HL-60 (cell line): ENCODE measurements around the gene AGTRAP.

Experiments used
- DNase-seq, 2 experiments: peaks; one replicate each; pipeline ENCODE4 v3.0.0-alpha.2; 2010 to 2020; ENCODE audit warnings: low read depth in 1 of 2, low spot score in 1 of 2
- H3K27ac ChIP-seq: fragments of 250-450 bp; sonication (Bioruptor Pico); replicated peaks from 2 replicates; pipeline ENCODE4 v1.5.1; 2020; ENCODE audit warnings: mild to moderate bottlenecking, moderate library complexity
- H3K27me3 ChIP-seq: fragments of 250-450 bp; sonication (Bioruptor Pico); 2 replicates; pipeline ENCODE4 v1.5.1; 2021; ENCODE audit warnings: mild to moderate bottlenecking, moderate library complexity; ENCODE audit not compliant: insufficient read depth, poor library complexity, severe bottlenecking
- H3K4me3 ChIP-seq: replicated peaks from 2 replicates; pipeline ENCODE4 v1.5.1; 2011; ENCODE audit warnings: mild to moderate bottlenecking, control low read depth, low read length; ENCODE audit not compliant: insufficient read depth
- GABPA ChIP-seq: IDR thresholded peaks from 2 replicates; pipeline ENCODE4 v1.6.1; 2012; ENCODE audit warnings: low read depth
- POLR2AphosphoS5 ChIP-seq: IDR thresholded peaks from 2 replicates; pipeline ENCODE4 v1.6.1; 2012; ENCODE audit warnings: low read depth
- REST ChIP-seq: IDR thresholded peaks from 2 replicates; pipeline ENCODE4 v1.6.1; 2012; ENCODE audit warnings: low read depth; ENCODE audit not compliant: insufficient replicate concordance
- SPI1 ChIP-seq: IDR thresholded peaks from 2 replicates; pipeline ENCODE4 v1.6.1; 2012; ENCODE audit warnings: low read depth, mild to moderate bottlenecking, borderline replicate concordance
- TF ChIP-seq, protein P1 (sequence below): IDR thresholded peaks from one replicate; pipeline ENCODE4 v1.5.1; 2011; ENCODE audit warnings: low read length, control low read depth, inconsistent platforms; ENCODE audit not compliant: insufficient read depth

The AGTRAP gene

DNA sequence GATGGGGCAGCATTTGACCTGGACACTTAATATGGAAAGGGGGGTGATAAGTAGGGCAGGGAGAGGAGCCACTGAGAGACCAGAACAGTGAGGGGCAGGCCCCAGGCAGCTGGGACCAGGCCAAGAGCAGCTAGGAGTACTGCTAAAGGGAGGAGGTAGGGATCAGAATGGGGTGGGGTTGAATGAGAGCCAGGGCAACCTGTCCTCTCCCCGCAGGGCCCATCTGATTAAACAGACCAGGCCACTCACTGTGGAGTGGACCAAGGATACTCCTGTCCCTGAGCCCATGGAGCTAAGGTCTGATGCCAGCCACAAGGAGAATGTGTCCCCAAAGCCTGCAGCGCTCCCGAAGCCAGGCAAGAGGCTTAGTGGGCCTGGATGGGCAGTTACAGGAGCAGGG is 28.2 kb downstream of the AGTRAP start:
- peaks cover 5% of the 10 kb centered on the region for H3K27me3 ChIP-seq
- no peak overlapping the region for H3K27ac ChIP-seq
- DNase-seq: no peak

DNA sequence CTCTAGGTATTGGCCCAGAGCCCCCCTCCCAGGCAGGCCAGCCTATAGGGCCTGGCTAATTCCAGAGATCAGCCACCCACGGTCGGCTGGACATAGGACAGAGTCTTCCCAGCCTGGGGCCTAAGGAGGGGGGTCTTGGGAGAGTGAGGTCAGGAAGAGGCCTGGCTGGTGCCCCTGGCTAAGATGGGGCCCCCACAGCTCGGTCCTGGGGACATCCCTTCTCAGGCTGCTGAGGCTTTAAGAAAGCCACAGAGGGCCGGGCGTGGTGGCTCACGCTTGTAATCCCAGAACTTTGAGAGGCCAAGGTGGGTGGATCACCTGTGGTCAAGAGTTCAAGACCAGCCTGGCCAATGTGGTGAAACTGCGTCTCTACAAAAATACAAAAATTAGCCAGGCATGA is 28.6 kb downstream of the AGTRAP start:
- TF ChIP-seq POLR2AphosphoS5: no peak
- TF ChIP-seq, protein P1, sequence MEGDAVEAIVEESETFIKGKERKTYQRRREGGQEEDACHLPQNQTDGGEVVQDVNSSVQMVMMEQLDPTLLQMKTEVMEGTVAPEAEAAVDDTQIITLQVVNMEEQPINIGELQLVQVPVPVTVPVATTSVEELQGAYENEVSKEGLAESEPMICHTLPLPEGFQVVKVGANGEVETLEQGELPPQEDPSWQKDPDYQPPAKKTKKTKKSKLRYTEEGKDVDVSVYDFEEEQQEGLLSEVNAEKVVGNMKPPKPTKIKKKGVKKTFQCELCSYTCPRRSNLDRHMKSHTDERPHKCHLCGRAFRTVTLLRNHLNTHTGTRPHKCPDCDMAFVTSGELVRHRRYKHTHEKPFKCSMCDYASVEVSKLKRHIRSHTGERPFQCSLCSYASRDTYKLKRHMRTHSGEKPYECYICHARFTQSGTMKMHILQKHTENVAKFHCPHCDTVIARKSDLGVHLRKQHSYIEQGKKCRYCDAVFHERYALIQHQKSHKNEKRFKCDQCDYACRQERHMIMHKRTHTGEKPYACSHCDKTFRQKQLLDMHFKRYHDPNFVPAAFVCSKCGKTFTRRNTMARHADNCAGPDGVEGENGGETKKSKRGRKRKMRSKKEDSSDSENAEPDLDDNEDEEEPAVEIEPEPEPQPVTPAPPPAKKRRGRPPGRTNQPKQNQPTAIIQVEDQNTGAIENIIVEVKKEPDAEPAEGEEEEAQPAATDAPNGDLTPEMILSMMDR: no peak
- TF ChIP-seq GABPA: no peak
- TF ChIP-seq SPI1: no peak
- TF ChIP-seq REST: no peak
- Histone ChIP-seq H3K4me3 (no peak overlapping the region), H3K27me3 (peaks cover 5% of the 10 kb centered on the region), H3K27ac (no peak overlapping the region)
- no peak for DNase-seq

More for the DNA sequence above, 28.2 kb downstream of the AGTRAP start:
- TF ChIP-seq SPI1: no peak
- no peak for TF ChIP-seq GABPA
- TF ChIP-seq, protein P1: no peak
- no peak for TF ChIP-seq POLR2AphosphoS5
- TF ChIP-seq REST: no peak
- H3K4me3 ChIP-seq: no peak overlapping the region

DNA sequence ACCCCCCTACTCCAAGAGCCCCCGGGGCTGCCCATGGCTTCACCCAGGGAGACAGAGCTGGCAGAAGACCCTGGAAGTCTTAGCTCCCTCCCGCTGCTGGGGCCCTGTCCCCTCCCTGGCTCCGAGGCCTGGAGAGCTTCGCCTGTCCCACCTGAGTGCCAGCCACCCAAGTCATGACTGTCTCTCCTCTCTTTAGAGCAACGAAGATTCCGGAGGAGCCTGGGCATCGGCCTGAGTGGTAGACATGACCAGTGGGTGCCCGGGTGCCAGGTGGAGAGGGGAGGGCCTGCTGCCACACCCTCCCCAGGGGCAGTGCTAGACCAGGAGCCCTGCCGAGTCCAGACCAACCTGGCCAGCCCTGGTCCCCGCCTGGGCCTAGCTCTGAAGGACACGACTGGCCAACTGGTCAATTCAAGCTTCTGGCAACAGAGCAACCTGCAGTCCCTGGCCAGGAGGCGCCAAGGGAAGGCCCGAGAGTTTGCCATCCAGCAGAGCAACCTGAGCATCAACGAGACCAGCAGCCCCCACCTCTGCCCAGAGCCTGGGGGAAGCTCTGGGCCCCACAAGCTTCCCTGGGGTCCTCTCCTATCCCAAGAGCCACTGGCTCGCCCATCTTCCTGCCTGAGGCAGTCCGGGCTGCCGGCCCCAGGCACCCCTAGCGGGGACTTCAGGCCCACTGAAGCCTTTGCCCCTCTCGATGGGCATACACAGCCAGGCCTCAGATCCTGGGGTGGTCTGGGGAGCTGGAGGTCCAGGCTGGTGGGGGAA is 29.9 kb downstream of the AGTRAP start:
- no peak for DNase-seq
- TF ChIP-seq REST (no peak), GABPA (no peak), SPI1 (no peak)
- TF ChIP-seq, protein P1: no peak
- Histone ChIP-seq H3K27ac (no peak overlapping the region), H3K4me3 (no peak overlapping the region), H3K27me3 (peaks cover 5% of the 10 kb centered on the region)
